HG02981 (cell line): ENCODE results near the gene FAM171A1.
"Not testable (repeated sequence)": the region's sequence is repeated elsewhere in the genome, so short reads cannot be mapped to it uniquely, and the experiment has no call there.

Experiments
- ATAC-seq: cut with Tn5 transposase; IDR thresholded peaks from one replicate; pipeline ENCODE4 v1.9.1; 2021; ENCODE audit warnings: mild to moderate bottlenecking, moderate library complexity; ENCODE audit not compliant: unreplicated experiment

The FAM171A1 gene

DNA sequence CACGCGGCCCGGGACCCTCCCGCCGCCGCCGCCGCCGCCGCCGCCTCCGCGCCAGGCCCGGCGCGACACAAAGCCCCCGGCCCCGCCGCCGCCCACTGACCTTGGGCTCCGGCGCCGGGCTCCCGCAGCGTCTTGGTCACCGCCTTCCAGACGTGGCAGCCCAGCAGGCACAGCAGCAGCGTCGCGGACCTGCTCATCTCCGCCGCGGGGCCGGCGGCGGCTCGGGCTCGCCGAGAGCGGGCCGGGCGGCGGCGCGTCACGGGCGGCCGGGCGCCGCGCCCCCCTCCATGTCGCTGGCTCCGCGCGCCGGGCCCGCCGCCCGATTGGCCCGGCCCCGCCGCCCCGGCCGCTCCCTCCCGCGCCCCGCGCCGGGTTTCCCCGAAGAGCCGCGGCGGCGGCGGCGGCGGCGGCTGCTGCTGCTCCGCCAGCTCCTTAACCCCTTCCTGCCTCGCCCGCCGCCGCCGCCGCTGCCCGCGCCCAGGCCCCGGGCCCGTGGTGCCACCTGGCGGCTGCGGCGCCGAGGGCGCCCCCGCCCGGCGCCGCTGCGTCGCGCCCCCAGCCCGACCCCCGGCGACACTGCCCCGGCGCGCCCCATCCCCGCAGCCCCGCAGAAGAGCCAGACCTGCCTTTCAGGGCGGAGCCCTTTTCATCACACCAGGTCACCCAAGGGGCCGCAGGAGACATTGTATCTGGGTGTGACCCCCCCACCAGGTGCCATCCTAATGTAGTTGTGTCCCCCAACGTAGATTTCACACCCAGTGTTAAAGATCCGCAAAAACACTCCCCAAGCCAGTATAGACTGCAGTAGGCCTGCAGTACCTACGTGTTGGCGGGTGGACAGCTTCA lies at the start of gene FAM171A1:
FAM171A1 (minus strand) TSS at position 434 of the 846 bp plus-strand sequence; CDS start at position 197, 237 bp downstream.
- ATAC-seq = peak; percentile 65

DNA sequence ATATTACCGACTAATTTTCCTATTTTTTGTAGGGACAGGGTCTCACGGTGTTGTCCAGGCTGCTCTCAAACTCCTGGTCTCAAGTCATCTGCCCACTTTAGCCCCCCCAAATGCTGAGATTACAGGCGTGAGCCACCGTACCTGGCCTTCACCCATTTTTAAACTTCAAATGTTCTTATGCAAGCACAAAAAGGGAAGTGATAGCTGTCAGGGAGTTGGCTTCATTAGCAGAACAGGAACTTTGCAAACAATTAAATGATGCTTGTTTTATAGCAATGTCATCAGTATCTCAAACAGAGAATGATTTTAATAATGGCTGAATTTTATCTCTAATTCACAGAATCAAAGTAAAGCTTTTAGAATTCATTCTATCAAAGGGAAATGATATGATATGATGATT lies 49.8 kb upstream of the FAM171A1 start:
- no peak for ATAC-seq

DNA sequence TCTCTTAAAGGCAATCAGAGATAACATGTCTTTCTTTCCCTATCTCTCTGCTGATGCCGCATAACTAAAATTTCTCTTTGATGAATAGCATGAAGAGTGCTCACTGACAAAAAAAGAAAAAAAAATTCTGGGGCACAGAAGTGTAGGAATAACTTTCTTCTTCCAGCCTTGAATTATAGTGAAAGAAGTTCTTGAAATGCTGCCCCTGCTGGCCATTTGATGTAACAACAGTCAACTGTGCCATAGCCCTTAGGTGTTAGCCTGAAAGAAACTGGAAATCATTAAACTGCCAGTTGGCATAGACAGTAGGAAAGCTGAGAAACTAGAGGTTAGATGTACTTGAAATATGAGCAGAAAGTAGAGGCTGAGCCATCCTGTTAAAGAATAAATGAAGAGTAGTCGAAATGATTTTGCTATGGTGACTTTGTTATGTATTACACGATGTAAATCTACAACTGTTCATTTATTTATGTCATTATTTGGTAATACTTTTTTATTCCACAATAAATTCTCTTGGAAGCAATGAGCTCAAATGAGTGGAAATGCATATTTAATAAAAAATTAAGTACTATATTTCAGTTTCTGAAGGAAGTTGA lies 48.3 kb upstream of the FAM171A1 start:
- no peak for ATAC-seq

DNA sequence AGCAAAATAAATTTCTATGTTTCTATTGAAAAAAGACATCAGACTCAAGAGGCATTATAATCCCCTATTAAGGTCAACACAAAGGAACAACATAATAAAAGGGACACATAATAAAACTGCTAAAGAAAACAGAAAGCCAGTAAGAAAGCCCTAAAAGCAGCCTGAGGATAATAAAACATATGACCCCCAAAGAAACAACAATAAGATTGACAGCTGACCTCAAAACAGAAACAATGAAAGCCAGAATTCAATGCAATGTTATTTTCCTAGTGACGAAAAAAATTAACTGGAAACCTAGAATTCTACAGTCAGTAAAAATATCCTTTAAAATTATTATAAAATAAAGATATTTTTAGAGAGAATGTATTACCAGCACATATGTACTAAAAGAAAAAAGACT lies 44.9 kb upstream of the FAM171A1 start:
- ATAC-seq = no peak

DNA sequence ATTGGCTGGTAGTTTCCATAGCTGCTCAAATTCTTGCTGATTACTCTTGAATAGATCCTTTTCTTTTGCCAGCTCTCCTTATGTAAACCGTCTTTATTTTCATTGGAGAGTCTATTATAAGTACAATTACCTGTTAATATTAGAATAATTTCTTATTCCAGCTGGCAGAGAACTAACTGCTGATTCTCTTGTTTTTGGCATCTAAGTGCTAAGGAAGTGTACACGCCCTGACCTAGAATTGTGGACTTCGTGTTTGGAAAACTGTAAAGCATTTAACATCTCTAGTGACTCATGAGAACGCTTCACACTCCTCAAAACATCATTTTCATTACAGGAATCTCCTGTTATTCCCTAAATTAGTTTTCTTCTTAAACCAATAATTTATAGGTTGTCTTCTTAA lies 39.9 kb upstream of the FAM171A1 start:
- no peak for ATAC-seq

DNA sequence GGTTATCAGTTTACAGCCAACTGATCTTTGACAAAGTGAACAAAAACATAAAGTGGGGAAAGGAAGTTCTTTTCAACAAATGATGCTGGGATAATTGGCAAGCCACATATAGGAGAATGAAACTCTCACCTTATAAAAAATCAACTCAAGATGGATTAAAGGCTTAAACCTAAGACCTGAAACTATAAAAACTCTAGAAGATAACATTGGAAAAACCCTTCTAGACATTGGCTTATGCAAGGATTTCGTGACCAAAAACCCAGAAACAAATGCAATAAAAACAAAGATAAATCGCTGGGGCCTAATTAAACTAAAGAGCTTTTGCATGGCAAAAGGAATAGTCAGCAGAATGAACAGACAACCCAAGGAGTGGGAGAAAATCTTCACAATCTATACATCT lies 38.3 kb upstream of the FAM171A1 start:
- ATAC-seq = not testable (repeated sequence)

DNA sequence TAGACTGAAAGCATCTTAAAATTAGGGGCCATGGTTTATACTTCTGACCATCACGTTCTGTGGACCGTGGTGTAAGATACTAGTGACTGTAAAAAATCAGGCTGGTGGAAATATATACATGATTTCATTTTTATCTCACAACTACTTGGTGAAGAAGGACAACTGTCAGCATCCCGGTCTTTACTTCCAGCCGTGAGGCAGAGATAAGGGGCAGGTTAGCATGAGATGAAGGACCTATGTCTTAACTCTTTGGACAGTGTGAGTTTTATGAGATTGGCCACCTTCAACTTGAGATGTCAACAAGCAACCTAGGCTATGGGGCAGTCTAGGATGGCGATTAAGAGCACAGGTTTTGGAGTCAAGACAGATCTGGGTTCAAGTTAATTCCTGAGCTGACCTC lies 37.5 kb upstream of the FAM171A1 start:
- no peak for ATAC-seq

DNA sequence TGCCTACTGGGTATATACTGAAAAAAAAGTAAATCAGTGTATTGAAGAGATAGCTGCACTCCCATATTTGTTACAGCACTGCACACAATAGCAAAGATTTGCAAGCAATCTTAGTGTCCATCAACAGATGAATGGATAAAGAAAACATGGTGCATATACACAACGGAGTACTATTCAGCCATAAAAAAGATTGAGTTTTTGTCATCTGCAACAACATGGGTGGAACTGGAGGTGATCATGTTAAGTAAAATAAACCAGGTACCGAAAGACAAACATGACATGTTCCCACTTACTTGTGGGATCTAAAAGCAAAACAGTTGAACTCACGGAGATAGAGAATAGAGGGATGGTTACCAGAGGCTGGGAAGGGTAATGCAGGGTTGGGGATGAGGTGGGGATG lies 34.2 kb upstream of the FAM171A1 start:
- ATAC-seq = no peak

DNA sequence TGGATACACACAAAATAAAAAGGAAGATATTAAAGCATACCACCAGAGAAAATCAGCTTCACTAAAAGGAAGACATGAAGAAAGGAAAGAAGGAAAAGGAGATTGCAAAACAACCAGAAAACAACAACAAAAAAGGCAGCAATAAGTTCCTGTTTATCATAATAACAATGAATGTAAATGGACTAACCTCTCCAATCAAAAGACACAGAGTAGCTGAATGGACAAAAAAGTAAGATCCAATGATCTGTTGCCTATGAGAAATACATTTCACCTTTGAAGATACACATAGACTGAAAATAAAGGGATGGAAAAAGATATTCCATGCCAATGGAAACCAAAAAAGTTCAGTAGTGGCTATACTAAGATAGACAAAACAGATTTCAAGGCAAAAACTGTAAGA lies 30.3 kb upstream of the FAM171A1 start:
- no peak for ATAC-seq

DNA sequence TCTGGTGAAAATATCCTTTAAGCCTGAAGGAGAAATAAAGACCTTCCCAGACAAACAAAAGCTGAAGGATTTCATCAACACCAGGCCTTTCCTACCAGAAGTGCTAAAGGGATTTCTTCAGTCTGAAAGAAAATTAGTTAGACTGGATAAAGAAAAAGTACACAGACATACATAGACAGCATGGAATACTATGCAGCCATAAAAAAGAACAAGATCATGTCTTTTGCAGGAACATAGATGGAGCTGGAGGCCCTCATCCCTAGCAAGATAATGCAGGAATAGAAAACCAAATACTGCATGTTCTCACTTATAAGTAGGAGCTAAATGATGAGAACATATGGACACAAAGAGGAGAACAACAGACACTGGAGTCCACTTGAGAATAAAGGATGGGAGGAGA lies 29.4 kb upstream of the FAM171A1 start:
- not testable (repeated sequence) for ATAC-seq

DNA sequence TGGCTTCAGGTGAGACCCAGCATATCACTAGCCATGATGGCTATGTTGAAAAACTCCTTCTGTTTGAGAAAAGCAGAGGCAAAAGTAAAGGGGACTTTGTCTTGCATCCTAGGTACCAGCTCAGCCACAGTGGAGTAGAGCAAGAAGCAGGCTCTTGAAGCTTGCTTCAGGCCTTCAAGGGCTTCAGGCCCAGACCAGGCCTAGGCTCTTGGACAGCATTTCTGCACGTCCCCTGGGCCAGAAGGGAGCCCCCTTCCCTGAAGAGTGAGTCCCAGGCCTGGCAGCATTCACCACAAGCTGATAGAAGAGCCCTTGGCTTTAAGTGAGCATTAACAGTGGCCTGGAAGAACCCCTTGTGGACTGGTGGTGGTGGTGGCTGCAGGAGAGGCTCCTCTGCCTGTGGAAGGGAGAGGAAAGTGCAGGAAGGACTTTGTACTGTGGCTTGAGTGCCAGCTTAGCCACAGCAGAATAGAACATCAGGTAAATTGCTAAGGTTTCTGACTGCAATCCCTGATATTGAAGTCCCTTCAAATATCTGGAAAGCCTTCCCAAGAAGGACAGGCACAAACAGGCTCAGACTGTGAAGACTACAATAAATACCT lies 28.1 kb upstream of the FAM171A1 start:
- ATAC-seq = no peak

DNA sequence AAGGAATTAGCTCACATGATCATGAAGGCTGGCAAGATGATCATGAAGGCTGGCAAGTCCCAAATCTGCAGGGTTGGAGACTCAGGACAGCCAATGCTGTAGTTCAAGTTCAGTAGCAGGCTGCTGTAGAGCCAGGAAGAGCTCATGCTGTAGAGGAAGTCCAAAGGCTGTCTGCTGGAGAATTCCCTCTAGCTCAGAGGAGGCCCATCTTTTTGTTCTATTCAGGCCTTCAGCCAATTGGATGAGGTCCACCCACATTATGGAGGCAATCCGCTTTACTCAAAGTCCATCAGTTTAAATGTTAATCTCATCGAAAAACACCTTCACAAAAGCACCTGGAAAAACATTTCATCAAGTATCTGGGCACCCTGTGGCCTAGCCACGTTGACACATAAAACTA lies 24.8 kb upstream of the FAM171A1 start:
- no peak for ATAC-seq

DNA sequence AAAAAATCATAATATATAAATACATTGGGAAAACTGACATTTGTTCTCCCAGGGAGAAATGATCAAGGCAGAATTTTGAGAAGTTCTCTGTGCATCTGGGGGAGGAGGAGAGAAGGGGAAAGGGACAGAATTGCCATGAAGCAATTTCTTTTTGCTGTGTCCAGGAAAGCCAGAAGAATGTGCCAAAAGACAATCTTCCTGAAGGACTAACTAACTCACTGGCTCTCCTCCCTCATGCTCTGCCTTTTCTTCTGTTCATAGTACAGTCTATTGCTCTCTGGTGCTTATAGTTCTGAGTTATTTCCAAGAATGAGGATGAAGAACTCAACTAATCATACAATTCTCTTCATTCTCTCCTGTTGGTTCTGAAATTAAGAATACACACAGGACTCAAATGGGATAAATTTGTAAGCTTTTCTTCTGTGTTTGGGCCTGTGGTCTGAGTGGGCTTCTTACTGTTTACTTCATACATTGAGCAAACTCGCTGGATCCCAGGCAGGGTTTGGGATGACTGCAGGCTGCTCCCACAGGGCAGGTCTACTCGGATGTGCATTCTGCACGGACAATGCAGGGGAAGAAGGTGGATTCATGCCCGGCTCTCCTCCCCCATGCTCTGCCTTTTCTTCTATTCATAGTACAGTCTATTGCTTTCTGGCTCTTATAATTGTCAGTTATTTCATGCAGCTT lies 22.2 kb upstream of the FAM171A1 start:
- no peak for ATAC-seq

DNA sequence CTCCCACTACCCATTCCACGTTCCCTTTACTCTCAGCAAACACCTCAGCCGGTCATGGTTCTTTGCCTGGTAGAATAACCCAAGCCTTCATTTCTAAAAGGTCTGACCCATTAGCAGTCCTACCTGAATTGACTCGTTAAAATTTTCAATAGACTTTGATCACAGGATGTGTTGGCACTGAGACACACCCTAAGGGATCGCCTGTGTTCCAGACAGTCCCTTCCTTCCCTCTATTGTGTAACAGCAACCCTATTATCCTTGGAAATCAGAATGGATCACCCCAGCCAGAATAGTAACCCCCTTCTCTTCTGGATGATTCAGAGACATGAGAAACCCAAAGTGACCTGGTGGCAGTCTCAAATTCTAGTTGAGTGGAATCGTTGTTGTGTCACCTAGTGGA lies 20.4 kb upstream of the FAM171A1 start:
- ATAC-seq = no peak

DNA sequence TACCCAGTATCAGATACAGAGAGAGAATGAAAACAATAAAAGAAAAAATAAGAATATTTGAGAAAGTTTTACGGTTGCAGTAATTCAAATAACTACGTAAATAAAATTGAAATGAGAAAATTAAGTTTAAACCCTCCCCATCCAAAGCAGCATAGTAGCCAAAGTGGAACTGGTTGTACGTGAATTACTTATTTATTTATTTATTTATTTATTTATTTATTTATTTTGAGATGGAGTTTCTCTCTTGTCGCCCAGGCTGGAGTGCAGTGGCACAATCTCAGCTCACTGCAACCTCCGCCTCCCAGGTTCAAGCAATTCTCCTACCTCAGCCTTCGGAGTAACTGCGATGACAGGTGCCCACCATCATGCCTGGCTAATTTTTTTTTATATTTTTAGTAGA lies 17.1 kb upstream of the FAM171A1 start:
- ATAC-seq = not testable (repeated sequence)

DNA sequence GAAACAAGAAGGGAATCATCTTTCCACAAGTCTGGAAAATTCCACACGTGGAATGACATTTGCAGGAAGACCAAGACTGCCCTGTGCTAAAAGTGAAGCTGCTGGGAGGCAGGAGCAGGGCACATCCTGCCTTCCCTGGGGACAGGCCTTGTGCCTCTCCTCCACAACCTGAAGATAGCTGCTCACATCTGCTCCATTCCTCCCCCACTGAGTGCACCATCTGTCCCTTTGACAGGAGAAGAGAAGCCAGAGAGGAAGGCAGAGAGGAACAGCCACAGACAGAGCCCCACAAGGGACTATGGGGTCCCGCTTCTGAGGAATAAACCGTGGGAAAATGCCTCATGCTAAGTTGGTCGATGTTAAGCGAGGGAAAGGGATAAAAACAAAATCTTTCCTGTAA lies 15.9 kb upstream of the FAM171A1 start:
- ATAC-seq = no peak

DNA sequence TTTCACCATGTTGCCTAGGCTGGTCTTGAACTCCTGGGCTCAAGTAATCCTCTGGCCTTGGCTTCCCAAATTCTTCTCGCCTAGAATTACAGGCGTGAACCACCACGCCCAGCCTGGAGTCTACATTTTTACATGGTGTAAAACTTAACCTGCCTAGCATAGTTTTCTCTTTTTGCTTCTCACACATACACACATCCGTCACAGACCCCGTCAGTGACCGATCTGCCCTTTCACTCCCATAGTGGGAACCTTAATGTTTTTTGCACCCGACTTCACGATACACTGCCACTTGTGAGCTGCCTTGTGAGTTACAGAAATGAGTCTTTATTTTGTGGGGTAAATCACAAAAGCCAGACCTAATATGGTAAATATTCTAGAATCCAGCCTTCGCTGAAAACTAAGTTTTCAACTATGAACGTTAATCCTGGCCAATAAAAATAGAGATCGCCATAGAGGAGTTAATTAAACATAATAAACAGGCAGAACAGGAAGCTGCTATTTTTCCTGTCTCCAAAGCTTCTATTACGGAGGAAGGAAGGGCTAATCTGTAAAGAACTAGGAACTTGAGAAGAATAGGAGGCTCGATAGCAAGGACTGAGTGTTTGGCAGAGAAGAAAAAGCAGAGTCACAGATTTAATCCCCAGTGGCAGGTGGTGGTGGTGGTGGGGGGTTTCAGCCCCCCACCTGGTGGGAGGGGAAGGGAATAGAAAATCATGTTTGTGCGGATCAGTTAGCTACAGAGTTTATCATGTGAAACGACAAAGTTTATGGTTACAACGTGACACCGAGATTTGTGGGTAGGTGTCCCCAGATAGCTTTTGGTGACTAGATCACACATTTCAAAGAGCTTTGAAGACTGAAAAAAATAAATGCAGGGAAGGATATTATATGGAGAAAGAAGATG lies 14.7 kb upstream of the FAM171A1 start:
- no peak for ATAC-seq

DNA sequence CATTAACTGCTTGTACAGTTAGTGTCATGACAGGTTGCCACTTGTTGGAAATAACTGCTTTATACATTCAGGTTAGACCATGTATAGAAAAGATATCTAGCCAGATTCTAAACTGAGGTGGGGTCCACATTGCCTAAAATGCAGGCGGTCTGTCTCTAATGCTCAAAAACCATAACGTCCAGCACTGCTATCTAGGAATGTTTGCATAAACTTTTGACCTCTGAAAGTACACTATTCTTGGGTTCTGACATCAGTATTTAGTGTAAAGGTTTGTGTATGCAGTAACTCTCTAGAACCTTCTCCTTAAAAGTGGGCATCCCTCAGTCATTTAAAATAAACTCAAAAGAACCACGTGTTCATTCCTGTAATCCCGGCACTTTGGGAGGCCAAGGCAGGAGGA lies 10.3 kb upstream of the FAM171A1 start:
- ATAC-seq = no peak

DNA sequence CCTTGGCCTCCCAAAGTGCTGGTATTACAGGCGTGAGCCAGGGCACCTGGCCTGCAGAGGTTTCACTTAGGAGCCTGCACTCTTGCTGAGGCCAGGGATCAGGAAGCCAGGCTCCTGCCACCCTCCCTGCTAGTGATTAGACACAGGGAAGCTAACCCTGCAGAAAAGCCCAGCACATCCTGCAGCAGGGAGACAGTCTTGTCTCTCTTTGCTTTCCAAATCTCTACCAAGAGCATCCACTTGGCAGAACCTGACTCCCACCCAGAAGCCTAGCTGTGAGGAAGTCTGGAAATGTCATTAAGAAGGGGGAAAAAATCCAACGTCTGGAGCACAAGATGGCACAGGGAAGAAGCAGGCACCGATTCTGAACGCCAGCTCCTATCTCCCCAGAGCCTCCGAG lies 8.0 kb upstream of the FAM171A1 start:
- no peak for ATAC-seq

DNA sequence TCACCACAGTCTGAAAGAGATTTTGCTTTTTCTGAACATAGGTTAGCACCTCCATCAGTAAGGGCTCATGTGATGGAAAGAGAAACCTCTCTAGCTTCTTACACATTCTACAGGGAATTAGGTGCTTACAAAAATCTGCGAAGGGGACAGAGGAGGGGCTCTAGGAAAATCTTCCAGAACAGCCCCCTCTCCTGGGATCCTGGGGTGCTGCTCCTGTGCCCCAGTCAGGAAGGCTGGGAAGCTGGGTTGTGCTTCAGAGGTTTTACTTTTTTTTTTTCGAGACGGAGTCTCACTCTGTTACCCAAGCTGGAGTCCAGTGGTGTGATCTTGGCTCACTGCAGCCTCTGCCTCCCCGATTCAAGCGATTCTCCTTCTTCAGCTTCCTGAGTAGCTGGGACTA lies 7.5 kb upstream of the FAM171A1 start:
- no peak for ATAC-seq

DNA sequence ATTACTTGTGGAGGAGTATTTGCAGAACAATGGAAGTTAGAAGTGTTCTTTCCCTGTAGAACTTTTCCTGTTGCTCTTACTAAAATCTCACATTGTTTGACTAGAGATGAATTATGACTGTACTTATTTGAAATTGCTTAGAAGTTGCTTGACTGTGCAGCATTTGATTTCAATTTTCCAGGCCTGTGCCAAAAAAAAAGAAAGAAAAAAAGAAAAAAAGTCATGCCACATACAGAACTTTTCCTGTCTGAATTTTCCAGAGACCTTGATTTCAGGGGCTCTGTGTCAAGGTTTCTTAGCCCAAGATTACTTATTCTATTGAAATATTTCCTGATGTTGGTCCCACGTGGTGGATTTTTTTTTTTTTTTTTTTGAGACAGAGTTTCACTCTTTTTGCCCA lies 3.5 kb upstream of the FAM171A1 start:
- ATAC-seq = no peak
